IgD-negative memory B cell (primary cell): ENCODE measurements around the gene DLX5. TPM values are rescaled to one million over a fixed set of nuclear protein-coding genes. Genes with fewer than 3 reads are reported as not detected.

Experiments
- H3K27ac Mint-ChIP-seq, 3 donors: one replicate each; pipeline ENCODE4 v1.8.0; 2020 to 2022; ENCODE audit warnings: mild to moderate bottlenecking in 3 of 3, mixed read lengths in 3 of 3, moderate library complexity in 1 of 3
- H3K27me3 Mint-ChIP-seq: one replicate; pipeline ENCODE4 v1.8.0; 2021; ENCODE audit warnings: mixed read lengths
- H3K36me3 Mint-ChIP-seq: one replicate; pipeline ENCODE4 v1.8.0; 2020; ENCODE audit warnings: mild to moderate bottlenecking, mixed read lengths
- H3K4me1 Mint-ChIP-seq, 3 donors: one replicate each; pipeline ENCODE4 v1.8.0; 2020 to 2022; ENCODE audit warnings: mixed read lengths in 3 of 3, mild to moderate bottlenecking in 1 of 3
- H3K4me3 Mint-ChIP-seq, 4 donors: one replicate each; pipeline ENCODE4 v1.8.0; 2020 to 2022; ENCODE audit warnings: mild to moderate bottlenecking in 4 of 4, mixed read lengths in 4 of 4, moderate library complexity in 3 of 4
- H3K9me3 Mint-ChIP-seq, 3 donors: one replicate each; pipeline ENCODE4 v1.8.0; 2020 to 2021; ENCODE audit warnings: mixed read lengths in 3 of 3, mild to moderate bottlenecking in 1 of 3
- polyA plus RNA-seq: library from polyadenylated mRNA; unstranded; fragments of 300-500 nt; fragmentation: Illumina TruSeq; gene quantifications from one replicate; pipeline ENCODE4 v1.2.3, GENCODE V29; 2021

DLX5 gene
- polyA plus RNA-seq, 1 donor from 2014 or later = not detected

- Mint-ChIP-seq H3K4me1 (peaks cover 11 to 15% (median 14%) of the 10 kb centered on the region in 3 donors), H3K9me3 (peaks cover 0 to 8% (median 0%) of the 10 kb centered on the region in 3 donors), H3K36me3 (peaks cover 2% of the 10 kb centered on the region), H3K27ac (peak overlapping the region in 2 of 3 donors; percentile 55 to 79), H3K27me3 (peaks cover 77% of the 10 kb centered on the region), H3K4me3 (no peak overlapping the region)
Observed at GRCh38 chr7:97021747-97022490, 2.7 kb downstream of the DLX5 start.

- Mint-ChIP-seq H3K4me3 (no peak overlapping the region), H3K36me3 (peaks cover 2% of the 10 kb centered on the region), H3K27ac (no peak overlapping the region), H3K9me3 (peaks cover 0 to 8% (median 0%) of the 10 kb centered on the region in 3 donors), H3K4me1 (peaks cover 8 to 10% (median 8%) of the 10 kb centered on the region in 3 donors), H3K27me3 (peaks cover 75% of the 10 kb centered on the region)
Observed at GRCh38 chr7:97020996-97021746, 3.5 kb downstream of the DLX5 start.

- no peak overlapping the region for H3K27ac Mint-ChIP-seq
- H3K4me1 Mint-ChIP-seq = peaks cover 3 to 7% (median 5%) of the 10 kb centered on the region in 3 donors
- H3K4me3 Mint-ChIP-seq = no peak overlapping the region
- peaks cover 2% of the 10 kb centered on the region for H3K36me3 Mint-ChIP-seq
- peaks cover 0 to 8% (median 0%) of the 10 kb centered on the region in 3 donors for H3K9me3 Mint-ChIP-seq
- H3K27me3 Mint-ChIP-seq = peaks cover 74% of the 10 kb centered on the region
Observed at GRCh38 chr7:97020601-97020995, 4.0 kb downstream of the DLX5 start.

- H3K4me3 Mint-ChIP-seq = no peak overlapping the region
- H3K36me3 Mint-ChIP-seq = peaks cover 2% of the 10 kb centered on the region
- peaks cover 0 to 8% (median 0%) of the 10 kb centered on the region in 3 donors for H3K9me3 Mint-ChIP-seq
- H3K27ac Mint-ChIP-seq = no peak overlapping the region
- H3K27me3 Mint-ChIP-seq = peaks cover 72% of the 10 kb centered on the region
- peaks cover 3 to 9% (median 7%) of the 10 kb centered on the region in 3 donors for H3K4me1 Mint-ChIP-seq
Observed at GRCh38 chr7:97019710-97020225, 4.9 kb downstream of the DLX5 start.

- H3K27me3 Mint-ChIP-seq = peaks cover 74% of the 10 kb centered on the region
- peak overlapping the region in 1 of 3 donors; percentile 23 for H3K27ac Mint-ChIP-seq
- H3K4me3 Mint-ChIP-seq = peak overlapping the region in 1 of 4 donors; percentile 81
- H3K36me3 Mint-ChIP-seq = peaks cover 2% of the 10 kb centered on the region
- peaks cover 0 to 8% (median 0%) of the 10 kb centered on the region in 3 donors for H3K9me3 Mint-ChIP-seq
- peaks cover 3 to 15% (median 6%) of the 10 kb centered on the region in 3 donors for H3K4me1 Mint-ChIP-seq
Observed at GRCh38 chr7:97018791-97019531, 5.7 kb downstream of the DLX5 start.

- H3K36me3 Mint-ChIP-seq = peaks cover 2% of the 10 kb centered on the region
- H3K27me3 Mint-ChIP-seq = peaks cover 79% of the 10 kb centered on the region
- H3K27ac Mint-ChIP-seq = no peak overlapping the region
- peaks cover 3 to 15% (median 6%) of the 10 kb centered on the region in 3 donors for H3K4me1 Mint-ChIP-seq
- H3K9me3 Mint-ChIP-seq = peaks cover 0 to 5% (median 0%) of the 10 kb centered on the region in 3 donors
- no peak overlapping the region for H3K4me3 Mint-ChIP-seq
Observed at GRCh38 chr7:97018126-97018601, 6.5 kb downstream of the DLX5 start.

- Mint-ChIP-seq H3K27me3 (peaks cover 79% of the 10 kb centered on the region), H3K4me3 (no peak overlapping the region), H3K9me3 (peaks cover 0 to 5% (median 0%) of the 10 kb centered on the region in 3 donors), H3K4me1 (peaks cover 3 to 15% (median 6%) of the 10 kb centered on the region in 3 donors), H3K27ac (no peak overlapping the region), H3K36me3 (peaks cover 2% of the 10 kb centered on the region)
Observed at GRCh38 chr7:97017192-97018125, 7.2 kb downstream of the DLX5 start.

GRCh38 chr7:97016381-97017191, 8.0 kb downstream of the DLX5 start:
- Mint-ChIP-seq H3K4me3 (no peak overlapping the region), H3K9me3 (peaks cover 0 to 2% (median 1%) of the 10 kb centered on the region in 3 donors), H3K36me3 (peaks cover 2% of the 10 kb centered on the region), H3K27ac (peak overlapping the region in 1 of 3 donors; percentile 84), H3K4me1 (peaks cover 2 to 10% (median 3%) of the 10 kb centered on the region in 3 donors), H3K27me3 (peaks cover 78% of the 10 kb centered on the region)

- Mint-ChIP-seq H3K36me3 (peaks cover 2% of the 10 kb centered on the region), H3K4me3 (peak overlapping the region in 1 of 4 donors; percentile 37), H3K27me3 (peaks cover 82% of the 10 kb centered on the region), H3K4me1 (peaks cover 2 to 10% (median 3%) of the 10 kb centered on the region in 3 donors), H3K9me3 (peaks cover 0 to 3% (median 2%) of the 10 kb centered on the region in 3 donors), H3K27ac (peak overlapping the region in 1 of 3 donors; percentile 8)
Observed at GRCh38 chr7:97015756-97016380, 8.8 kb downstream of the DLX5 start.

- peaks cover 80% of the 10 kb centered on the region for H3K27me3 Mint-ChIP-seq
- H3K36me3 Mint-ChIP-seq = no peaks in the 10 kb centered on the region
- H3K9me3 Mint-ChIP-seq = peaks cover 0 to 3% (median 2%) of the 10 kb centered on the region in 3 donors
- no peak overlapping the region for H3K4me3 Mint-ChIP-seq
- H3K27ac Mint-ChIP-seq = no peak overlapping the region
- H3K4me1 Mint-ChIP-seq = peaks cover 2 to 10% (median 2%) of the 10 kb centered on the region in 3 donors
Observed at GRCh38 chr7:97015279-97015678, 9.4 kb downstream of the DLX5 start.

GRCh38 chr7:97014145-97014750, 10.4 kb downstream of the DLX5 start:
- H3K27me3 Mint-ChIP-seq = peaks cover 81% of the 10 kb centered on the region
- no peaks in the 10 kb centered on the region for H3K36me3 Mint-ChIP-seq
- H3K4me1 Mint-ChIP-seq = peaks cover 2 to 10% (median 2%) of the 10 kb centered on the region in 3 donors
- peak overlapping the region in 1 of 4 donors; percentile 55 for H3K4me3 Mint-ChIP-seq
- no peak overlapping the region for H3K27ac Mint-ChIP-seq
- H3K9me3 Mint-ChIP-seq = peaks cover 0 to 3% (median 1%) of the 10 kb centered on the region in 3 donors

- H3K4me1 Mint-ChIP-seq = peaks cover 2 to 10% (median 2%) of the 10 kb centered on the region in 3 donors
- peaks cover 0 to 3% (median 0%) of the 10 kb centered on the region in 3 donors for H3K9me3 Mint-ChIP-seq
- H3K27ac Mint-ChIP-seq = no peak overlapping the region
- H3K36me3 Mint-ChIP-seq = no peaks in the 10 kb centered on the region
- peaks cover 79% of the 10 kb centered on the region for H3K27me3 Mint-ChIP-seq
- H3K4me3 Mint-ChIP-seq = peak overlapping the region in 1 of 4 donors; percentile 52
Observed at GRCh38 chr7:97013845-97014134, 10.8 kb downstream of the DLX5 start.
